Suprapubic skin (tissue), 4 donors: Measurements from ENCODE around the gene PNPLA3.
A peak's percentile ranks its signal among the peaks of the same experiment; 100 is the strongest.

ENCODE experiments used
- POLR2A ChIP-seq, 2 donors: fragments of 450-650 bp; IDR thresholded peaks; one replicate each; pipeline ENCODE4 v1.6.1; 2017; ENCODE audit warnings: antibody characterized with exemption in 2 of 2, mild to moderate bottlenecking in 2 of 2, moderate library complexity in 2 of 2
- POLR2AphosphoS5 ChIP-seq, 3 donors: sonication (generic); formaldehyde crosslinking; IDR thresholded peaks; one replicate each; pipeline ENCODE4 v1.6.1; 2017; ENCODE audit warnings: antibody characterized with exemption in 3 of 3
- TF ChIP-seq, protein P1 (sequence below), 2 donors: fragments of 200-600 bp in 1 of 2; fragments of 450-650 bp in 1 of 2; sonication (generic) in 1 of 2; IDR thresholded peaks; one replicate each; pipeline ENCODE4 v1.5.1; 2016 to 2019; ENCODE audit warnings: antibody characterized with exemption in 2 of 2, mild to moderate bottlenecking in 1 of 2, moderate library complexity in 1 of 2

DNA sequence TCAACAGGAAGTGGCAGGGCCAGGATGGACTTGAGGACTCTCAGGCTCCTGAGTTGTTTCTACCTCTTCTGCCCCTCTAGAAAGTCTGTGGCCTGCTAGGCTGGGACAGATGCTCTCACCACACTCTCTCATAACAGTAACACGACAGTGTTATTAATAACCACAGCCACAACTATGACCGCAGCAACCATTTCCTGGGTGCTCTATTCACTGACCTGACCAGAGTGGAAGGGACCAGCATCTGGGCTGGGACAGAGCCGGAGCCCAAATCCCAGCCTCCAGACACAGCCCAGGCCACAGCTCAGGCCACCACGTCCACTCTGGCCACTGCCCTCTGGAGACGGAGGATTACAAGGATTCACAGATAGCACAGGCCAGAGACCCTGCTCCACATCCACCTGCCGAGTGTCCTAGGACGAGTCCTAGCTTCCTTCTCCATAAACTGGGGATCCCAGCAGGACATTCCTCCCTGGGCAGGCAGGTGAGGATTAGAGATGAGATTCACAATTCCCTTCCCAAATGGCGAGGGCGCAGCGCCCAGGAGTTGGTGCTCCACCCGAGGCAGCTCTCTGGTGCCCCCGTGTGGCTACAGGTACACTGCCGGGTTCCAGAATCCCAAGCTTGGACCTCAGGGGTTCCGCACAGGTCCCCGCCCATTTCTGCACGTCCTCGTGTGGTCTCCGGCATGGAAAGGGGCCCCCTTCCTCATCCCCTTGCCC lies 38.8 kb upstream of the PNPLA3 start:
- TF ChIP-seq, protein P1, sequence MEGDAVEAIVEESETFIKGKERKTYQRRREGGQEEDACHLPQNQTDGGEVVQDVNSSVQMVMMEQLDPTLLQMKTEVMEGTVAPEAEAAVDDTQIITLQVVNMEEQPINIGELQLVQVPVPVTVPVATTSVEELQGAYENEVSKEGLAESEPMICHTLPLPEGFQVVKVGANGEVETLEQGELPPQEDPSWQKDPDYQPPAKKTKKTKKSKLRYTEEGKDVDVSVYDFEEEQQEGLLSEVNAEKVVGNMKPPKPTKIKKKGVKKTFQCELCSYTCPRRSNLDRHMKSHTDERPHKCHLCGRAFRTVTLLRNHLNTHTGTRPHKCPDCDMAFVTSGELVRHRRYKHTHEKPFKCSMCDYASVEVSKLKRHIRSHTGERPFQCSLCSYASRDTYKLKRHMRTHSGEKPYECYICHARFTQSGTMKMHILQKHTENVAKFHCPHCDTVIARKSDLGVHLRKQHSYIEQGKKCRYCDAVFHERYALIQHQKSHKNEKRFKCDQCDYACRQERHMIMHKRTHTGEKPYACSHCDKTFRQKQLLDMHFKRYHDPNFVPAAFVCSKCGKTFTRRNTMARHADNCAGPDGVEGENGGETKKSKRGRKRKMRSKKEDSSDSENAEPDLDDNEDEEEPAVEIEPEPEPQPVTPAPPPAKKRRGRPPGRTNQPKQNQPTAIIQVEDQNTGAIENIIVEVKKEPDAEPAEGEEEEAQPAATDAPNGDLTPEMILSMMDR (IDR thresholded peaks at IDR 0.05): peak; percentile 39 to 82
- no peak for TF ChIP-seq POLR2A (IDR thresholded peaks at IDR 0.05)
- no peak for TF ChIP-seq POLR2AphosphoS5 (IDR thresholded peaks at IDR 0.05)
